Stimulated activated CD8-positive, alpha-beta memory T cell treated with anti-CD3 and anti-CD28 coated beads, Interleukin-2, amount 100 ng/mL, for 1 hour (primary cell): Measurements from ENCODE around the gene TRIP13.
"Not testable (repeated sequence)": the region's sequence is repeated elsewhere in the genome, so short reads cannot be mapped to it uniquely, and the experiment has no call there.

Experiments
- DNase-seq, 2 donors: peaks; one replicate each; pipeline ENCODE4 v3.0.0-alpha.2; 2020; ENCODE audit warnings: low read depth in 2 of 2

TRIP13 gene

DNA sequence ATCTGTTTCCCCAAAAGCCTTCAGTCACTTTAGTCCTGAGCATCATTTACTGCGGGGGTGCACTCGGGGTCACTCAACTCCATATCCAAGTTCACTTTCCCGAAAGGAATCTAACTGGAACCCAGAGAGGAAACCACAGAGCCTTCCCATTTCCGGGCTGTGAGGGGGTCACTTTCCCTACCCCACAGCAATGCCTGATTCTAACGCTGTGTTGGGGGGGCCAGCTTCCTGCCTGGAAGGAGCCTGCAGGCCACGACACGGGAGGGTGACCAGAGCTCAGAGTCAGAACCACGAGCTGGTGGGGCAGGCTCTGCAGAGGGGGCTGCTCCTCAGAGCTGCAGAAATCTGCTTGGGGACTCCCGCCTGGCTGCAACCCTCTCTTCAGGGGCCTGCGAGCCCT, 20.4 kb upstream of the TRIP13 start:
- no peak for DNase-seq

DNA sequence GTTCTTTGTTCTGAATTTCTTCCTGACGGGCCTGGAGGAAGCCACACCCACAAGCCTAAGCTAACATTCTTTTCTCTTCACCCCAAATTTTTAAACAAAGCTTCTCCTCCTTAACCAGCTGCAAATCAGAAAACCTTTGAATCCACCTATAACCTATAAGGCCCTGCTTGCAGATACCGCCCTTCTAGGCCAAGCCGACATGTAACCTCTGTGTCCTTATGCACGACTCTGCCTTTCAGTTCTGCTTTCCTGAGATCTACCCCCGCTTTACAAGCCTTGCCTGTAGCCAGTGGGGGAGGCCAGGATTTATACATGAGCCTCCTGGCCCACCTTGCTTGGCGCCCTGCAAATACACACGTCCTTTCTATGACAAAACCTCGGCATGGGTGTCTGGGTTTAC, 19.4 kb upstream of the TRIP13 start:
- no peak for DNase-seq

DNA sequence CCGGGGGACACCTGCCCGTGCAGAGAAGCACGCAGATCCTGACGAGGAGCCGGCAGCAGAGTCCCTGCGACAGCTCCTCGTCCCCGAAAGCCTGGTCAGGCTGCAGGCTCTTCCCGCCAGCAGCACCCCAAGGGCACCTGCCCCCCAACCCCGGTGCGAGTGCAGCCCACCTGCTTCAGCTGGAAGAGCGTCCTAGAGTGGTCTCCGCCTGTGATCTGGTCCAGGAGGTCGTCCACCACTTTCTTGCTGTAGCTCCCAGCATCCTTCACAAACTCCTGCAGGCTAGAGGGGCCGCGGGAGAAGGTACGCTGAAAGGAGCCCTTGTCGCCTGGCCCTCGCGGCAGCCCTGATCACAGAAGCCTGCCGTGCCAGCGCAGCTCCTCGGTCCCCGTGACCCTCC, 16.8 kb upstream of the TRIP13 start:
- DNase-seq, result no peak

GRCh38 chr5:876398-877365, 16.0 kb upstream of the TRIP13 start:
- no peak for DNase-seq

GRCh38 chr5:878125-878524, 14.6 kb upstream of the TRIP13 start:
- DNase-seq, result no peak

DNA sequence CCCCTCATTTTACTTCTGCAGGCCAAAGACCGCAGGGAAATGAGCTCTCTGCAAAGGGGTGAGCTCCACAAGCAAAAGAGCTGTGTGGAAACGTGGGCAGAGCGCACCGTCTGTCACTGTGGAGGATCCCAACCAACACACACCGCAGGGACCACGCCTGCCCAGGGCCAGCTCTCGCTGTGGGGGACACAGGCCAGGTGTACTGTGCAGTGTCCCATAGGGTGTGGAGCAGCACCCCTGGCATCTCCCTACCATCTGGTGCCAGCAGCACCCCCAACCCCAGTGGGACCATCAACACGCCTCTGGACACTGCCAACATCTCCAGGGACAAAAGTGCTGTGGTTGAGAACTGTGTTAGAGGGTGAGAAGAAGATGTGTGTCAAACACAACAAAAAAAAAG, 14.0 kb upstream of the TRIP13 start:
- DNase-seq, result not testable (repeated sequence)

DNA sequence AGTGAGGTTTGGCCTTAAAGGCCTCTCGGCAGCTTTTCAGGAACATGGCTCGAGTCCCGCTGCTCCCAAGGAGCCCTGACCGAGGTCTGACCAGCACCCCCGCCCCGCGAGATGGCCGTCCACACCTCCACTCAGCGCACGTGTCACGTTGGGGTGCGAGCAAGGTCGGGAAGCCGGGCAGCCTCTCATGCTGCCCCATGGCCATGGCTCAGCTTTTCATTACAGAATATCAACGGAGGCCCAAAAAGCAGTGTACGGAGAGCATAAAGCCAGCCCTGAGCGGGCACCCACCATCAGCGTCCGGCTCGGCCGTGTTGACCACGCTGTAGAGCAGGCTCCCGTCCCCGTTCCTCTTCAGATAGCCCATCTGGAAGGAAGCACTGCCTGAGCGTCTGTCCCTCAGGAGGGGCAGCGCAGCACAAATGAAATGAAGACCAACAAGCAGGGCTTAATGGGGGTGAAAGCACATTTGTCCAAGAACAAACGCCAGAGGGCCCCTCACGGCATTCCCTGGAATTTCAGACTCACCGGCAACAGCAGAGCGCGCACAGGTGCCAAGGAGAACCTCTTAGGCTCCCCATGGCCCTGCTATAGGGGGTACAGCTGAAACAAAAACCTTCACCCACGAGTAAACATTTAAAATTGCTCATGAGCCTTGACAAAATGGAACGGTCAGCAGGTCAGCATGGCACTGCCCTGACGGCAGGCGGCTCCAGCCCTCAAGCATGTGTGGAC, 11.7 kb upstream of the TRIP13 start:
- DNase-seq, result no peak

DNA sequence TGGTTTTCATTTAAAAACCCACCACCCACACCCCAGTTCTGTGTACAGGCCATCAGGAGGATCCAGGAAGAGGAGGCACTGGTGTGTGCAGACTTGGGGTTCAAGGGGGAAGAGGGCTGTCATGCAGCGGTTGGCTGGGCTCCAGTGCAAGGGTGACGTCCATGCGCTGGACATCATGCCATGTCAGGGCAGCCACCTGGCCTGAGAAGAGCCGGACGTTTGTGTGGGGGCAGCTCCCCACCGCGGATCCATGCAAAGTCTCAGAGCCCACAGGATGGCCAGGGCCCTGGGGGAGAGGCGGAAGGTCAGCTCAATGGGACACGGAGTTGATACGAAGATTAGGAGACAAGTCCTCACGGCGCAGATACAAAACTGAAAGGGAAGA, 11.1 kb upstream of the TRIP13 start:
- DNase-seq, result no peak

DNA sequence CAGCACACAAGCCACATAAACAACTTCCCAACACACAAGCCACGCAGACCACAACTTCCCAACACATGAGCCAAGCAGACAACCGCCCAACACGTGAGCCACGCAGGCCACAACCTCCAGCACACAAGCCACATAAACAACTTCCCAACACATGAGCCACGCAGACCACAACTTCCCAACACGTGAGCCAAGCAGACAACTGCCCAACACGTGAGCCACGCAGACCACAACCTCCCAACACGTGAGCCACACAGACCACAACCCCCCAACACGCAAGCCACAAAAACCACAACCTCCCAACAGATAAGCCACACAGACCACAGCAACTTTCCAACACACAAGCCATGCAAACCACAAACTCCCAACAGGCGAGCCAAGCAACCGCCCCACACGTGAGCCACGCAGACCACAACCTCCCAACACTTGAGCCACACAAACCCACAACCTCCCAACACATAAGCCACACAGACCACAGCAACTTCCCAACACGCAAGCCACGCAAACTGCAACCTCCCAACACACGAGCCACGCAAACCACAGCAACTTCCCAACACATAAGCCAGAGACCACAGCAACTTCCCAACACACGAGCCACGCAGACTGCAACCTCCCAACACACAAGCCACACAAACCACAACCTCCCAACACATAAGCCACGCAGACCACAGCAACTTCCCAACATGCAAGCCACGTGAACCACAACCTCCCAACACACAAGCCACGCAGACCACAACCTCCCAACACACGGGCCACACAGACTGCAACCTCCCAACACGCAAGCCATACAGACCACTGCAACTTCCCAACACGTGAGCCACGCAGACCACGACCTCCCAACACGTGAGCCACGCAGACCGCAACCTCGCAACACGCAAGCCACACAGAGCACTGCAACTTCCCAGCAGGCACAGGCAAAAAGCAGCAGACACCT, 10.2 kb upstream of the TRIP13 start:
- no peak for DNase-seq

- no peak for DNase-seq
These were observed 9.1 kb upstream of the TRIP13 start for GRCh38 chr5:883475-884181.

GRCh38 chr5:884345-885126, 8.1 kb upstream of the TRIP13 start:
- no peak for DNase-seq

- DNase-seq, result no peak
These were observed 7.6 kb upstream of the TRIP13 start for GRCh38 chr5:885127-885442.

DNA sequence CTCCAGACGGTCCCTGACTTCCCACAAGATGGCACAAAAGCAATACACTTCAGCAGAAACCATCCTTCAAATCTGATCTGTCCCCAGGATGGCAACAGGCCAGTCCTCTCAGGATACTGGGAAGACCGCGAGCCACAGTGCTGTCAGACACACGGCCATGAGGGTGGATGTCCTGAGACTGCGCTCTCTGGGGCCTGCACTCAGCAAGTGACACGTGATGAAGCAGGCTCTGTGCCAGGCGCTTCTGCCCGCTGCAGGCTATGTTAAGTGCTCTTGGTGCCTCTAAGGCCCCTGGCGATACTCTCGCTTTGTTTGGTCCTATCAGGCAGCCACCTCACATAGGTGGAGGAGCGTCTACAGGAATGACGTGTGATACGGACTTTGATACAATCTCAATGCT, 7.2 kb upstream of the TRIP13 start:
- DNase-seq, result no peak

DNA sequence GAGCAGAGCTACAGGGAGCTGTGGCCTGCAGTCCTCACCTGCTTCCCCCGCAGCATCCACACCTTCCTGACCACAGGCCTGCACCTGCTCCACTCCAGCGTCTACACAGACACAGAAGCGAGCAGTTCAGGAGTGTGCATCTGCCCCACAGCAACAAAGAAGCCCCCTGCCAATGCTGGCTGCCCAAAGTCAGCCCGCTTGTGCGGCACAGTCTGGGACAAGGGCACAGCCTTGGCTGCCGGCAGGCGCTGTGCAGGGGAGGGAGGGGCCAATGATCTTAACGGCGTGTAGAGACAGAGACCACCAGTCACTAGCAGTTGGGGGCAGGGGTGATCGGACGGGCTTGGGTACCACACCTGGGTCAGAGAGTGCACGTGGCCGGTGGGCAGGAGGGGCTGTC, 6.6 kb upstream of the TRIP13 start:
- no peak for DNase-seq

- no peak for DNase-seq
These were observed 5.9 kb upstream of the TRIP13 start for GRCh38 chr5:886716-887325.

DNA sequence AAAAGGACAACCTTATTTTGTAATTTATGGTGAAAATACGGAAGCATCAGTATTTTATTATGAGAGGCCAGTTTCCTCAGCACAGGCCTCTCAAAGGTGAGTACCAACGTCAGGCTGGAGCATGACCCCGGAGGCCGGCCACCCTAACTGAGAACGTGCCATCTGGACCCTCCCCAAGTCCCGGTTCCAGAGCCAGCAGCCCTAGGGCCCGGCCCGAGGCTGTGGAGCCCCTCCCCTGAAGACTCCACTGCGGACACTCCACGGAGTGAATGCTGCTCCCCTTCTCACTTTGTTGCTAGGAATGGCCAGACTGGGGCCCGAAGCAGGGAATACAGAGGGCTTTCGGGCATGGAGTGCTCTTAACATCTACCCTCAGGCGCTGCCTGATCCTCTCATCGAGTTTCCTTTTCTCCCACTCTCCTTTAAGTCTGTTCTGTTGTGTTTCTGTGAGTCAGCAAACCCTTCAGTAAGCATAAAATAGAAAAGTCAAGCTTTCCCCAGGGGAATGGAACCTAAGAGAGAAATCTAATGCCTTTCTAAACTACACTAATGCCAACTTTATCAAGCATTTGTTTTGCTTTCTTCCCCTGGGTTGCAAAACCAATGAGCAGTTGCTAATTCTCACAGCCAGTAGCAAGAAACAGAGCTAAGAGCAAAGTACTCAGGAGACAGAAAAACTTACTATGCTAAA, 4.6 kb upstream of the TRIP13 start:
- no peak for DNase-seq

- DNase-seq, result no peak
These were observed 4.0 kb upstream of the TRIP13 start for GRCh38 chr5:888638-889035.

DNA sequence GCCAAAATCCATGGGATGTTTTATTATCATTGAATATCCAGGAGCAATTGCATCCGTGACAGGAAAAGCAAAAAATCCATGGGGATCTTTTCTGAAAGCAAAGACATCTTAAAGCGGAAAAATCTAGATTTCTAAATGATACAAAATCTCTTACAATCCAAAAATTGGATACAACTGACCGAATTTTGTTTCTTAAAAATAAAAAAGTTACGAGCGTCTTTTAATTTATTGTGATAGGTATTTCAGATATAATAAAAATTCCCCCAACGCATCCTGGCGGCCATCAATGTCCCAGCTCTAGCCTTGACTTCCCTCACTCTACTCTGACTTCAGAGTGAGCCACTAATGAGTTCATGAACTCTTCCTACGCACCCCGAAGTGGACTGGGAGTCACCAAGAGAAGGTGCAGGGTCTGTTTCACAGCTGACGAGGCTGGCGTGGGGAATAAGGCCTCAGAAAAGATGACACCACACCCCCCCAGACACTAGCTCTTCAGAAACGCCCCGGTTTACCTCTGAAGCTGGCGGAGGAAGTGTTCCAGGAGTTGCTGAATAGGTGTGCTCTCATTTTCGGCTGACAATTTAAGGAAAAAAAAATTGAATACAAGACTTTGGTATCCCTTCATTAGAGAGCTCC, 3.5 kb upstream of the TRIP13 start:
- no peak for DNase-seq
